Cardiac fibroblast (primary cell): Measurements from ENCODE around the gene HTR1A.

Source experiments
- DNase-seq, 2 donors: peaks; one replicate each; pipeline versions ENCODE4 v3.0.0 to v3.0.0-alpha.2; 2010; ENCODE audit warnings: low read depth in 2 of 2
- H3K4me3 ChIP-seq, 2 donors: replicated peaks in 1 of 2; 1 replicate in 1 of 2; 2 replicates in 1 of 2; pipeline ENCODE4 v1.5.1; 2011; ENCODE audit warnings: low read depth in 2 of 2, low read length in 2 of 2, mild to moderate bottlenecking in 2 of 2, moderate library complexity in 1 of 2
- CTCF ChIP-seq: IDR thresholded peaks from one replicate; pipeline ENCODE4 v1.5.1; 2011; ENCODE audit warnings: low read depth, mild to moderate bottlenecking, low read length, inconsistent platforms

Gene HTR1A

GRCh38 chr5:63962279-63962678, at the start of gene HTR1A:
TSS of gene HTR1A (minus strand) at chr5:63962445. CDS start at chr5:63961719, 726 bp downstream.
- no peak for DNase-seq
- H3K4me3 ChIP-seq: no peak within 1 kb of the TSS
- TF ChIP-seq CTCF: no peak

- DNase-seq: no peak
- no peak for TF ChIP-seq CTCF
- no peak overlapping the region for H3K4me3 ChIP-seq
Observed at GRCh38 chr5:64003966-64004365, 41.7 kb upstream of the HTR1A start.

- DNase-seq: no peak
- no peak for TF ChIP-seq CTCF
- no peak overlapping the region for H3K4me3 ChIP-seq
Observed at GRCh38 chr5:64000096-64000495, 37.9 kb upstream of the HTR1A start.

- H3K4me3 ChIP-seq: no peak overlapping the region
- no peak for TF ChIP-seq CTCF
- DNase-seq: no peak
Observed at GRCh38 chr5:63987053-63987452, 24.8 kb upstream of the HTR1A start.

- TF ChIP-seq CTCF: no peak
- no peak for DNase-seq
- H3K4me3 ChIP-seq: no peak overlapping the region
Observed at GRCh38 chr5:63981864-63982263, 19.6 kb upstream of the HTR1A start.

GRCh38 chr5:63963926-63964325, 1.7 kb upstream of the HTR1A start:
- no peak for DNase-seq
- H3K4me3 ChIP-seq: no peak overlapping the region
- TF ChIP-seq CTCF: no peak

DNA sequence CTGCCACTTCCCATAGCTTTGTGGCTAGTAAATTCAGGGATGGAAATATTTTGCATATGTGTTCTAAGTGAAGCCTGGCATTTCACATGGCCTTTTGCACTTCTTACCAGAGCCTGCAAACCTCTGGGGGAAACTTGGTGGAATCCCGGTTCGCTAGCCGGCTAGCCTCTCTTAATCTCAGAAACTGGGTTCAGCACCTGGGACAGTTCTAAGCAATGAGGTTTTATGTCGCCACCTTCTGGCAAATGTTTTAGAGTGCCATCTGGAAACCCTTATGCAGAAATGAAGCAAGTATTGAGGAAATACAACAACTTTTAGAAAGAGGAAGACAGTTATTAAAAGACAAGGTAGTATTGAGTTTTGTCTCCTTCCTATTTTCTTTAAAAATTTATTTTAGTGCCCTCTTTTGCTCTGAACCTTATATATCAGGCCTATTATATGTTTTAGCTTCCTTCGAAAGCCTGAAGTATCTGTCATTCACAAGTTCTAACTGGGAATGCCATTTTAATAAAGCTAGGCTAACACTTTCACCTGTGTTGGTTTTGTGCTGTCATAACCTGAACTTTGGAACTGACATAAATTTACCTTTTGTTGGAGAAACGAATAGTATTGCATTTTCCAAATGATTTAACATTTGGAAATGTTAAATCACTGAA, 963 bp upstream of the HTR1A start:
- DNase-seq: peak; percentile 78 to 85
- TF ChIP-seq CTCF: peak; percentile 77
- no peak overlapping the region for H3K4me3 ChIP-seq
